WTC11 (cell line): Measurements from ENCODE around the gene RYR3. TPM values are rescaled to one million over a fixed set of nuclear protein-coding genes. Genes with fewer than 3 reads are reported as not detected.

Experiments used
- ATAC-seq: fragments of 200-7000 bp; cut with Tn5 transposase; 2 replicates; pipeline ENCODE4 v1.10.0; 2021; ENCODE audit warnings: mild to moderate bottlenecking, moderate library complexity
- CTCF ChIA-PET: fragments of 300-600 bp; sonication (Branson Sonifier 250); formaldehyde crosslinking; loops from one replicate; lab custom pipeline; 2021; ENCODE audit warnings: antibody characterized with exemption; lab: Charles Lee
- POLR2A ChIA-PET: fragments of 350-600 bp; sonication (Branson Sonifier 250); formaldehyde crosslinking; loops from one replicate; lab custom pipeline; 2021; ENCODE audit warnings: antibody characterized with exemption; lab: Charles Lee
- DNase-seq: peaks from one replicate; pipeline ENCODE4 v3.0.0; 2021; ENCODE audit warnings: low spot score
- H3K27ac Mint-ChIP-seq: 2 replicates; pipeline ENCODE4 v1.8.0; 2021; ENCODE audit warnings: mixed read lengths
- H3K27me3 Mint-ChIP-seq: 2 replicates; pipeline ENCODE4 v1.8.0; 2021; ENCODE audit warnings: low read depth, mild to moderate bottlenecking, moderate library complexity, mixed read lengths
- H3K36me3 Mint-ChIP-seq: 2 replicates; pipeline ENCODE4 v1.8.0; 2021; ENCODE audit warnings: mixed read lengths
- H3K4me1 Mint-ChIP-seq: 2 replicates; pipeline ENCODE4 v1.8.0; 2022; ENCODE audit warnings: mixed read lengths
- H3K4me3 Mint-ChIP-seq: 2 replicates; pipeline ENCODE4 v1.8.0; 2021; ENCODE audit warnings: mild to moderate bottlenecking, moderate library complexity, mixed read lengths
- H3K9me3 Mint-ChIP-seq: 2 replicates; pipeline ENCODE4 v1.8.0; 2021; ENCODE audit warnings: mixed read lengths
- CREB1 ChIP-seq: sonication (generic); formaldehyde crosslinking; IDR thresholded peaks from 2 replicates; pipeline ENCODE4 v1.8.0; 2023; ENCODE audit warnings: mild to moderate bottlenecking, missing genetic modification reagents
- ELF4 ChIP-seq: sonication (generic); formaldehyde crosslinking; IDR thresholded peaks from 2 replicates; pipeline ENCODE4 v1.8.1; 2022; ENCODE audit warnings: low read depth, mild to moderate bottlenecking, moderate library complexity, missing genetic modification reagents
- EMX1 ChIP-seq: fragments of 250-450 bp; sonication (Bioruptor Pico); IDR thresholded peaks from 2 replicates; pipeline ENCODE4 v1.8.0; 2021; ENCODE audit warnings: mild to moderate bottlenecking
- FOXP1 ChIP-seq: sonication (generic); formaldehyde crosslinking; IDR thresholded peaks from 2 replicates; pipeline ENCODE4 v1.8.0; 2022; ENCODE audit warnings: missing genetic modification reagents, mild to moderate bottlenecking, moderate library complexity, borderline replicate concordance
- GABPB1 ChIP-seq: sonication (generic); formaldehyde crosslinking; IDR thresholded peaks from 2 replicates; pipeline ENCODE4 v1.8.1; 2023; ENCODE audit warnings: mild to moderate bottlenecking, missing genetic modification reagents
- GTF2I ChIP-seq: fragments of 250-450 bp; sonication (Bioruptor Pico); conservative IDR thresholded peaks from 2 replicates; pipeline ENCODE4 v1.4.0; 2021; ENCODE audit warnings: mild to moderate bottlenecking
- HMGA2 ChIP-seq: fragments of 250-450 bp; sonication (Bioruptor Pico); IDR thresholded peaks from 2 replicates; pipeline ENCODE4 v1.4.0; 2021; ENCODE audit warnings: mild to moderate bottlenecking, moderate library complexity
- TP53 ChIP-seq: sonication (generic); formaldehyde crosslinking; IDR thresholded peaks from 2 replicates; pipeline ENCODE4 v1.8.1; 2023; ENCODE audit warnings: mild to moderate bottlenecking, missing genetic modification reagents
- ZNF138 ChIP-seq: sonication (generic); formaldehyde crosslinking; conservative IDR thresholded peaks from 2 replicates; pipeline ENCODE4 v1.8.1; 2022; ENCODE audit warnings: mild to moderate bottlenecking, moderate library complexity, missing genetic modification reagents
- ZNF219 ChIP-seq: sonication (generic); formaldehyde crosslinking; IDR thresholded peaks from 2 replicates; pipeline ENCODE4 v1.8.0; 2023; ENCODE audit warnings: missing genetic modification reagents, mild to moderate bottlenecking, borderline replicate concordance
- ZNF263 ChIP-seq: sonication (generic); formaldehyde crosslinking; IDR thresholded peaks from 2 replicates; pipeline ENCODE4 v1.8.1; 2022; ENCODE audit warnings: low read depth, mild to moderate bottlenecking, moderate library complexity, missing genetic modification reagents
- ZNF396 ChIP-seq: fragments of 250-450 bp; sonication (Bioruptor Pico); IDR thresholded peaks from 2 replicates; pipeline ENCODE4 v1.8.0; 2021; ENCODE audit warnings: mild to moderate bottlenecking, moderate library complexity, borderline replicate concordance
- ZNF671 ChIP-seq: fragments of 250-450 bp; sonication (Bioruptor Pico); IDR thresholded peaks from 2 replicates; pipeline ENCODE4 v1.8.0; 2021; ENCODE audit warnings: mild to moderate bottlenecking
- total RNA-seq: library from RNA; stranded (reverse); gene quantifications from 3 replicates; pipeline ENCODE4 v1.2.3, GENCODE V29; 2021
- TF ChIP-seq, protein P1 (sequence below): fragments of 250-450 bp; sonication (Bioruptor Pico); IDR thresholded peaks from 2 replicates; pipeline ENCODE4 v1.9.0; 2021; ENCODE audit warnings: mild to moderate bottlenecking
- TF ChIP-seq, protein P2 (sequence below): sonication (generic); formaldehyde crosslinking; IDR thresholded peaks from 2 replicates; pipeline ENCODE4 v1.8.0; 2023; ENCODE audit warnings: missing genetic modification reagents
- TF ChIP-seq, protein P3 (sequence below): sonication (generic); formaldehyde crosslinking; IDR thresholded peaks from 2 replicates; pipeline ENCODE4 v1.8.0; 2023; ENCODE audit warnings: missing genetic modification reagents, mild to moderate bottlenecking, borderline replicate concordance
- TF ChIP-seq, protein P4 (sequence below): sonication (generic); formaldehyde crosslinking; IDR thresholded peaks from 2 replicates; pipeline ENCODE4 v1.8.1; 2023; ENCODE audit warnings: mild to moderate bottlenecking, moderate library complexity, missing genetic modification reagents

Gene RYR3
- total RNA-seq, 1 experiment from 2014 or later, result 1.4 TPM

DNA sequence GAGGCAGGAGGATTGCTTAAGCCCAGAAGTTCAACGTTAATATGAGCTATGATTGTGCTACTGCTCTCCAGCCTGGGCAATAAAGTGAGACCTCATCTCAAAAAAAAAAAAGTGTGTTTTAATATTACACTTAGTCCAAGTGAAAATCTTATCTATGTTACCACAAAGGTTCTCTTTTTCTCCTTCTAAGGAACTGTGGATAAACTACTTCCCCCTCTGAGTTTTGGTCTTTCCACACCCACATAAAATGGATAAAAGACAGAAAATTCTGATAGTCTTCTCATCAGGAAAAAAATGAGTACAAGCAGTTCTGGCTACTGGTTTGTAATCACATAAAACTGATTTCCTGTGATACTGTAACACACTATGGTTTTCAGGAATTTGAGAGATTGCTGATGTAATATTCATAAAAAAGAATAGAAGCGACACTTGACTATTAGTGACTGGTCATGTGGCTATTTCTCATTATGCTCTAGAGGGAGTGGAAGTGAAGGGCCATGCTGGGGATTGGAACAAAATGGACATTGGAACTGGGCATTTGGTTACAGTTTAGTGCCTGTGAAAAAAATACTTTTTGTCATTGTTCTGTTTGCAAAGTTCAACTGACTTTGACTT is 68.2 kb downstream of the RYR3 start:
- DNase-seq (no peak), ATAC-seq (no peak)
- H3K4me1 Mint-ChIP-seq, result 0 out of 2 replicates have a peak, but pooled peaks cover 7% of the 10 kb centered on the region
- TF ChIP-seq CREB1 (CRISPR knock-in tag) (no peak), ZNF263 (CRISPR knock-in tag) (no peak), ZNF396 (no peak), EMX1 (CRISPR knock-in tag) (no peak), TP53 (CRISPR knock-in tag) (no peak), GABPB1 (CRISPR knock-in tag) (no peak), FOXP1 (CRISPR knock-in tag) (no peak), ZNF219 (CRISPR knock-in tag) (no peak), HMGA2 (CRISPR knock-in tag) (no peak)
- TF ChIP-seq, protein P1, sequence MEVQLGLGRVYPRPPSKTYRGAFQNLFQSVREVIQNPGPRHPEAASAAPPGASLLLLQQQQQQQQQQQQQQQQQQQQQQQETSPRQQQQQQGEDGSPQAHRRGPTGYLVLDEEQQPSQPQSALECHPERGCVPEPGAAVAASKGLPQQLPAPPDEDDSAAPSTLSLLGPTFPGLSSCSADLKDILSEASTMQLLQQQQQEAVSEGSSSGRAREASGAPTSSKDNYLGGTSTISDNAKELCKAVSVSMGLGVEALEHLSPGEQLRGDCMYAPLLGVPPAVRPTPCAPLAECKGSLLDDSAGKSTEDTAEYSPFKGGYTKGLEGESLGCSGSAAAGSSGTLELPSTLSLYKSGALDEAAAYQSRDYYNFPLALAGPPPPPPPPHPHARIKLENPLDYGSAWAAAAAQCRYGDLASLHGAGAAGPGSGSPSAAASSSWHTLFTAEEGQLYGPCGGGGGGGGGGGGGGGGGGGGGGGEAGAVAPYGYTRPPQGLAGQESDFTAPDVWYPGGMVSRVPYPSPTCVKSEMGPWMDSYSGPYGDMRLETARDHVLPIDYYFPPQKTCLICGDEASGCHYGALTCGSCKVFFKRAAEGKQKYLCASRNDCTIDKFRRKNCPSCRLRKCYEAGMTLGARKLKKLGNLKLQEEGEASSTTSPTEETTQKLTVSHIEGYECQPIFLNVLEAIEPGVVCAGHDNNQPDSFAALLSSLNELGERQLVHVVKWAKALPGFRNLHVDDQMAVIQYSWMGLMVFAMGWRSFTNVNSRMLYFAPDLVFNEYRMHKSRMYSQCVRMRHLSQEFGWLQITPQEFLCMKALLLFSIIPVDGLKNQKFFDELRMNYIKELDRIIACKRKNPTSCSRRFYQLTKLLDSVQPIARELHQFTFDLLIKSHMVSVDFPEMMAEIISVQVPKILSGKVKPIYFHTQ, result no peak
- TF ChIP-seq, protein P2, sequence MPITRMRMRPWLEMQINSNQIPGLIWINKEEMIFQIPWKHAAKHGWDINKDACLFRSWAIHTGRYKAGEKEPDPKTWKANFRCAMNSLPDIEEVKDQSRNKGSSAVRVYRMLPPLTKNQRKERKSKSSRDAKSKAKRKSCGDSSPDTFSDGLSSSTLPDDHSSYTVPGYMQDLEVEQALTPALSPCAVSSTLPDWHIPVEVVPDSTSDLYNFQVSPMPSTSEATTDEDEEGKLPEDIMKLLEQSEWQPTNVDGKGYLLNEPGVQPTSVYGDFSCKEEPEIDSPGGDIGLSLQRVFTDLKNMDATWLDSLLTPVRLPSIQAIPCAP (CRISPR knock-in tag), result no peak
- H3K4me3 Mint-ChIP-seq, result no peak overlapping the region
- peaks cover 7% of the 10 kb centered on the region for H3K9me3 Mint-ChIP-seq
- H3K27ac Mint-ChIP-seq, result no peak overlapping the region
- CTCF ChIA-PET, result no interaction called here
- H3K27me3 Mint-ChIP-seq, result no peaks in the 10 kb centered on the region
- POLR2A ChIA-PET, result no interaction called here
- no peaks in the 10 kb centered on the region for H3K36me3 Mint-ChIP-seq

DNA sequence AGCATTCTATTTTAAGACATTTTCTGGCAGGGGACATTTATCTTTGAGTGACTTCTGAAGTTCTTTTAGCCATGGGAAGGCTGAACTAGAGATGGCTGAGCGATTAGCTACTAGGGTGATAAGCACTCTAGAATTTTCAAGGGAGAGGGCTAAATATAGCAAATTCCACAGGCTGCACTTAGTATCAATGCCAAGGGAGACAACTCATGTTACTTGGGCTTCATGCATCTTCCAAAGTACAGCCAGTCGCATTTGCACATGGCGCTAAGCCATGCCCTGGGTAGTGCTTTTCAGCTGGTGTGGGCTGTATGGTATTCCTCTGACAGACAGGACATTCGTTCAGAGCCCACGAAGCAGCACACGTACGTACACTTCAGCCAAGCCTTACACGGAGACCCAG is 69.6 kb downstream of the RYR3 start:
- no peak for DNase-seq
- Mint-ChIP-seq H3K36me3 (no peaks in the 10 kb centered on the region), H3K27ac (no peak overlapping the region), H3K9me3 (peaks cover 5% of the 10 kb centered on the region), H3K4me1 (0 out of 2 replicates have a peak, but pooled peaks cover 3% of the 10 kb centered on the region), H3K4me3 (no peak overlapping the region)
- POLR2A ChIA-PET, result no interaction called here
- no peak for ATAC-seq
- TF ChIP-seq, protein P3, sequence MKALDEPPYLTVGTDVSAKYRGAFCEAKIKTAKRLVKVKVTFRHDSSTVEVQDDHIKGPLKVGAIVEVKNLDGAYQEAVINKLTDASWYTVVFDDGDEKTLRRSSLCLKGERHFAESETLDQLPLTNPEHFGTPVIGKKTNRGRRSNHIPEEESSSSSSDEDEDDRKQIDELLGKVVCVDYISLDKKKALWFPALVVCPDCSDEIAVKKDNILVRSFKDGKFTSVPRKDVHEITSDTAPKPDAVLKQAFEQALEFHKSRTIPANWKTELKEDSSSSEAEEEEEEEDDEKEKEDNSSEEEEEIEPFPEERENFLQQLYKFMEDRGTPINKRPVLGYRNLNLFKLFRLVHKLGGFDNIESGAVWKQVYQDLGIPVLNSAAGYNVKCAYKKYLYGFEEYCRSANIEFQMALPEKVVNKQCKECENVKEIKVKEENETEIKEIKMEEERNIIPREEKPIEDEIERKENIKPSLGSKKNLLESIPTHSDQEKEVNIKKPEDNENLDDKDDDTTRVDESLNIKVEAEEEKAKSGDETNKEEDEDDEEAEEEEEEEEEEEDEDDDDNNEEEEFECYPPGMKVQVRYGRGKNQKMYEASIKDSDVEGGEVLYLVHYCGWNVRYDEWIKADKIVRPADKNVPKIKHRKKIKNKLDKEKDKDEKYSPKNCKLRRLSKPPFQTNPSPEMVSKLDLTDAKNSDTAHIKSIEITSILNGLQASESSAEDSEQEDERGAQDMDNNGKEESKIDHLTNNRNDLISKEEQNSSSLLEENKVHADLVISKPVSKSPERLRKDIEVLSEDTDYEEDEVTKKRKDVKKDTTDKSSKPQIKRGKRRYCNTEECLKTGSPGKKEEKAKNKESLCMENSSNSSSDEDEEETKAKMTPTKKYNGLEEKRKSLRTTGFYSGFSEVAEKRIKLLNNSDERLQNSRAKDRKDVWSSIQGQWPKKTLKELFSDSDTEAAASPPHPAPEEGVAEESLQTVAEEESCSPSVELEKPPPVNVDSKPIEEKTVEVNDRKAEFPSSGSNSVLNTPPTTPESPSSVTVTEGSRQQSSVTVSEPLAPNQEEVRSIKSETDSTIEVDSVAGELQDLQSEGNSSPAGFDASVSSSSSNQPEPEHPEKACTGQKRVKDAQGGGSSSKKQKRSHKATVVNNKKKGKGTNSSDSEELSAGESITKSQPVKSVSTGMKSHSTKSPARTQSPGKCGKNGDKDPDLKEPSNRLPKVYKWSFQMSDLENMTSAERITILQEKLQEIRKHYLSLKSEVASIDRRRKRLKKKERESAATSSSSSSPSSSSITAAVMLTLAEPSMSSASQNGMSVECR (CRISPR knock-in tag), result no peak
- TF ChIP-seq, all 79 proteins: peak for 0
- CTCF ChIA-PET, result no interaction called here
- no peaks in the 10 kb centered on the region for H3K27me3 Mint-ChIP-seq

DNA sequence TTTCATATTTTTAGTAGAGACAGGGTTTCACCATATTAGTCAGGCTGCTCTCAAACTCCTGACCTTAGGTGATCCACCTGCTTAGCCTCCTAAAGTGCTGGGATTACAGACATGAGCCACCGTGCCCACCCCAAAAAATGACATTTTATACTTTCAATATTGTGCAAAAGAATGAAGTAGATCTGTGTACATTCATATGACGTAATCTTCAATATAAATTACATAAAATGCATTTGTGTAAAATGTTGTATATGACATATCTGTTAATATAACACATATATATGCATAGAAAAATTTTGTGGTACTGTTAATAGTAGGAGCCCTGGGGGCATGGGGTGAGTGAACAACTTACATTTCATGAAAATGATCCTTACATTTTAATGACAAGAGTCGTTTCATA is 71.7 kb downstream of the RYR3 start:
- ATAC-seq (no peak), DNase-seq (no peak)
- H3K27ac Mint-ChIP-seq, result no peak overlapping the region
- no peaks in the 10 kb centered on the region for H3K36me3 Mint-ChIP-seq
- 0 out of 2 replicates have a peak, but pooled peaks cover 3% of the 10 kb centered on the region for H3K4me1 Mint-ChIP-seq
- no peaks in the 10 kb centered on the region for H3K9me3 Mint-ChIP-seq
- CTCF ChIA-PET, result no interaction called here
- no peaks in the 10 kb centered on the region for H3K27me3 Mint-ChIP-seq
- POLR2A ChIA-PET, result no interaction called here
- H3K4me3 Mint-ChIP-seq, result no peak overlapping the region
- no peak for TF ChIP-seq ZNF138 (CRISPR knock-in tag)
- TF ChIP-seq HMGA2 (CRISPR knock-in tag), result no peak
- TF ChIP-seq, protein P3 (CRISPR knock-in tag), result no peak
- no peak for TF ChIP-seq ZNF671 (CRISPR knock-in tag)
- no peak for TF ChIP-seq ELF4
- TF ChIP-seq, protein P4, sequence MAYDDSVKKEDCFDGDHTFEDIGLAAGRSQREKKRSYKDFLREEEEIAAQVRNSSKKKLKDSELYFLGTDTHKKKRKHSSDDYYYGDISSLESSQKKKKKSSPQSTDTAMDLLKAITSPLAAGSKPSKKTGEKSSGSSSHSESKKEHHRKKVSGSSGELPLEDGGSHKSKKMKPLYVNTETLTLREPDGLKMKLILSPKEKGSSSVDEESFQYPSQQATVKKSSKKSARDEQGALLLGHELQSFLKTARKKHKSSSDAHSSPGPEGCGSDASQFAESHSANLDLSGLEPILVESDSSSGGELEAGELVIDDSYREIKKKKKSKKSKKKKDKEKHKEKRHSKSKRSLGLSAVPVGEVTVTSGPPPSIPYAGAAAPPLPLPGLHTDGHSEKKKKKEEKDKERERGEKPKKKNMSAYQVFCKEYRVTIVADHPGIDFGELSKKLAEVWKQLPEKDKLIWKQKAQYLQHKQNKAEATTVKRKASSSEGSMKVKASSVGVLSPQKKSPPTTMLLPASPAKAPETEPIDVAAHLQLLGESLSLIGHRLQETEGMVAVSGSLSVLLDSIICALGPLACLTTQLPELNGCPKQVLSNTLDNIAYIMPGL (CRISPR knock-in tag), result no peak
- TF ChIP-seq GTF2I (CRISPR knock-in tag), result no peak
